C4-2B (cell line): Measurements from ENCODE around the gene SLC27A2.

Experiments used
- ZFX ChIP-seq: fragments of 450-650 bp; IDR thresholded peaks from 2 replicates; pipeline ENCODE4 v1.6.1; 2017
- TF ChIP-seq, protein P1 (sequence below): fragments of 450-650 bp; conservative IDR thresholded peaks from 2 replicates; pipeline ENCODE4 v1.5.1; 2017; ENCODE audit warnings: mild to moderate bottlenecking

GRCh38 chr15:50149090-50149489, 32.9 kb upstream of the SLC27A2 start:
- TF ChIP-seq, protein P1, sequence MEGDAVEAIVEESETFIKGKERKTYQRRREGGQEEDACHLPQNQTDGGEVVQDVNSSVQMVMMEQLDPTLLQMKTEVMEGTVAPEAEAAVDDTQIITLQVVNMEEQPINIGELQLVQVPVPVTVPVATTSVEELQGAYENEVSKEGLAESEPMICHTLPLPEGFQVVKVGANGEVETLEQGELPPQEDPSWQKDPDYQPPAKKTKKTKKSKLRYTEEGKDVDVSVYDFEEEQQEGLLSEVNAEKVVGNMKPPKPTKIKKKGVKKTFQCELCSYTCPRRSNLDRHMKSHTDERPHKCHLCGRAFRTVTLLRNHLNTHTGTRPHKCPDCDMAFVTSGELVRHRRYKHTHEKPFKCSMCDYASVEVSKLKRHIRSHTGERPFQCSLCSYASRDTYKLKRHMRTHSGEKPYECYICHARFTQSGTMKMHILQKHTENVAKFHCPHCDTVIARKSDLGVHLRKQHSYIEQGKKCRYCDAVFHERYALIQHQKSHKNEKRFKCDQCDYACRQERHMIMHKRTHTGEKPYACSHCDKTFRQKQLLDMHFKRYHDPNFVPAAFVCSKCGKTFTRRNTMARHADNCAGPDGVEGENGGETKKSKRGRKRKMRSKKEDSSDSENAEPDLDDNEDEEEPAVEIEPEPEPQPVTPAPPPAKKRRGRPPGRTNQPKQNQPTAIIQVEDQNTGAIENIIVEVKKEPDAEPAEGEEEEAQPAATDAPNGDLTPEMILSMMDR = no peak
- no peak for TF ChIP-seq ZFX
